Measurements from ENCODE around the gene RASAL3.

The RASAL3 gene

GRCh38 chr19:15447057-15447456, 17.3 kb downstream of the RASAL3 start:
- Mint-ChIP-seq H3K9me3 (no peaks in the 10 kb centered on the region), H3K4me3 (no peak overlapping the region), H3K36me3 (ENCODE audit: low read depth) (peaks cover 9% of the 10 kb centered on the region), H3K27ac (no peak overlapping the region), H3K4me1 (ENCODE audit: low read depth) (peaks cover 21% of the 10 kb centered on the region), H3K27me3 (no peaks in the 10 kb centered on the region)

DNA sequence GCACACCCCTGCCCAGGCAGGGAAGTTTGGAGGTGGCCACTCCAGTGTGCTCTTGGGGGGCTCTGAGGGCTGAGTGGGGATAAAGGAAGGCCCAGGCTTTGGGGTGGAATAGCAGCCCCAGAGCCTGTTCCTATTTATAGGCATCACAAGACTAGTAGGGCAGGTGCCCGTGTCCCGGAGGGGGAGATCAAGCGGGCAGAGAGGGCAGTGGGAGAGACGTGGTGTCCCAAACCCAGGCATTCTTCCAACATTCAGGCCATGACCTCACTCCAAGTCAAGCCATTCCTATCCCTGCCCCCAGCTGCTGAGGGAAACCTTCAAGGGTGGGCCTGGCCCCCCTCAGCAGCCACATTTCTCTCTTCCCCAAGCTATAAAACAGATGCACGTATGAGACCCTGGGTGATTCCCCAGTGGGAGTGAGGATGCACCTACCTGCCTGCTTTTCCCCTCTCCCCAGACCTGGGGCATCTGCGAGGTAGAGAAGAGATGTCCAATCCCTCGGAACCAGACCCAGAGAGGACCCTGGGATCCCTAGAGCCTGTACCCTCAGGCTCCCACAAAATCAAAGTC, 18.5 kb downstream of the RASAL3 start:
- no peaks in the 10 kb centered on the region for H3K9me3 Mint-ChIP-seq
- H3K27me3 Mint-ChIP-seq: no peaks in the 10 kb centered on the region
- no peak overlapping the region for H3K27ac Mint-ChIP-seq
- peaks cover 17% of the 10 kb centered on the region for H3K4me1 Mint-ChIP-seq (ENCODE audit: low read depth)
- H3K36me3 Mint-ChIP-seq (ENCODE audit: low read depth): no peaks in the 10 kb centered on the region
- H3K4me3 Mint-ChIP-seq: no peak overlapping the region

DNA sequence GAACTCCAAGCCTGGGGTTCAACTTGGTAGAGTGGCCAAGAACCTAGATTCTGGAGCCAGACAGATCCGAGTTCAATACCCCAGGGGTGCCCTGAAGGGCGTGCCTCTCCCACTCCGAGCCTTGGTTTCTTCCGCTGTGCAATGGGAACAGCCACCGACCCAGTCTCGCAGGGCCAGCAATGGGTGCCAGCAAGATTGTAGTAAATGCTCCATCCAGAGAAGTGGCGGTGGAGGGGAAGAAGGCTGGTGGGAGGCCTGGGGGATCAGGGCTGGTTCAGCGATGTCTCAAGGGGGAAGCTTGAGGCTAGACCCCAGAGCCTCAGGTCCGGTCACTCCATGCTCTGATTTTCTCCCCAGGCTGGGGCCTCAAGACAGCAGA, 19.1 kb downstream of the RASAL3 start:
- Mint-ChIP-seq H3K27me3 (no peaks in the 10 kb centered on the region), H3K4me3 (no peak overlapping the region), H3K27ac (no peak overlapping the region), H3K4me1 (ENCODE audit: low read depth) (peaks cover 10% of the 10 kb centered on the region), H3K36me3 (ENCODE audit: low read depth) (no peaks in the 10 kb centered on the region), H3K9me3 (no peaks in the 10 kb centered on the region)

GRCh38 chr19:15444505-15445226, 19.7 kb downstream of the RASAL3 start:
- no peaks in the 10 kb centered on the region for H3K9me3 Mint-ChIP-seq
- H3K36me3 Mint-ChIP-seq (ENCODE audit: low read depth): no peaks in the 10 kb centered on the region
- H3K27me3 Mint-ChIP-seq: no peaks in the 10 kb centered on the region
- no peak overlapping the region for H3K4me3 Mint-ChIP-seq
- peaks cover 7% of the 10 kb centered on the region for H3K4me1 Mint-ChIP-seq (ENCODE audit: low read depth)
- no peak overlapping the region for H3K27ac Mint-ChIP-seq

GRCh38 chr19:15443838-15444237, 20.5 kb downstream of the RASAL3 start:
- peaks cover 5% of the 10 kb centered on the region for H3K4me1 Mint-ChIP-seq (ENCODE audit: low read depth)
- no peaks in the 10 kb centered on the region for H3K36me3 Mint-ChIP-seq (ENCODE audit: low read depth)
- no peaks in the 10 kb centered on the region for H3K9me3 Mint-ChIP-seq
- no peak overlapping the region for H3K27ac Mint-ChIP-seq
- H3K4me3 Mint-ChIP-seq: no peak overlapping the region
- no peaks in the 10 kb centered on the region for H3K27me3 Mint-ChIP-seq

DNA sequence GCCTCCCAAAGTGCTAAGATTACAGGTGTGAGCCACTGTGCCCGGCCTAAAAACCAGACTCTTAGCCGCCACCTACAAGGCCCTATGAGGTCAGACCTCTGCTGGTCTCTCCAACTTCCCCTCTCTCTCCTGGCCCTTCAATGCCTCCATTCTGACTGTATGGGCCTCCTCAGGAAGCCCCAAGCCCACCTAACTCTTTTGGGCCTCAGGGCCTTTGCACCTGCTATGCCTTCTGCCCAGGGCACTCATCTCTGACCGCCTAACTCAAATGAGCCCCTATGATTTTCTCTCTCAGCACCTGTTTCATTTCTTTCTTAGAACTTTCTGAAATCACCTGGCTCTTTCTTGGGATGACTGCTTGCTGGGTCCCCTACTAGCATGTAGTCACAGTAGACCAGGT, 21.0 kb downstream of the RASAL3 start:
- Mint-ChIP-seq H3K27ac (no peak overlapping the region), H3K4me1 (ENCODE audit: low read depth) (peaks cover under 1% of the 10 kb centered on the region), H3K9me3 (no peaks in the 10 kb centered on the region), H3K4me3 (no peak overlapping the region), H3K36me3 (ENCODE audit: low read depth) (no peaks in the 10 kb centered on the region), H3K27me3 (no peaks in the 10 kb centered on the region)

- H3K4me3 Mint-ChIP-seq: no peak overlapping the region
- H3K27me3 Mint-ChIP-seq: no peaks in the 10 kb centered on the region
- H3K27ac Mint-ChIP-seq: no peak overlapping the region
- H3K36me3 Mint-ChIP-seq (ENCODE audit: low read depth): no peaks in the 10 kb centered on the region
- H3K4me1 Mint-ChIP-seq (ENCODE audit: low read depth): no peaks in the 10 kb centered on the region
- no peaks in the 10 kb centered on the region for H3K9me3 Mint-ChIP-seq
Measured at GRCh38 chr19:15442142-15442920, 22.0 kb downstream of the RASAL3 start.

DNA sequence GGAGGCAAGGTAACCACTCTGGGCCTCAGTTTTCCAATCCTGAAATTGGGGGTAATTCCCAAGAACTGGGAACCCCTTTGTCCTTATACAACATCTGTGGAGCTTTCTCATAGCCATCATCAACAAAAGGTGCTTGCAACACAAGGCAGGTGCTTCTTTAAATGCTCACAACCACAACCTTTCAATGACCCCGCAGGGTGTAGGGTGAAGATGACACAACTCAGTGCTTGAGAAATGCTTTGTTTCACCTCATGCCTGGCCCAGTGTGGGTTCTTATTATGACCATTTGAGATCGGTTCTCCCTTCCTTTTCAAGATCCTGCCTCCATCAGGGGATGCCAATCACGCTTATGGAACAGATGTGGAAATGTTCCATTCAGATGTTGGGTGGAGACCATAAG, 23.0 kb downstream of the RASAL3 start:
- H3K36me3 Mint-ChIP-seq (ENCODE audit: low read depth): no peaks in the 10 kb centered on the region
- no peaks in the 10 kb centered on the region for H3K9me3 Mint-ChIP-seq
- peaks cover 2% of the 10 kb centered on the region for H3K4me1 Mint-ChIP-seq (ENCODE audit: low read depth)
- no peak overlapping the region for H3K27ac Mint-ChIP-seq
- no peaks in the 10 kb centered on the region for H3K27me3 Mint-ChIP-seq
- no peak overlapping the region for H3K4me3 Mint-ChIP-seq

DNA sequence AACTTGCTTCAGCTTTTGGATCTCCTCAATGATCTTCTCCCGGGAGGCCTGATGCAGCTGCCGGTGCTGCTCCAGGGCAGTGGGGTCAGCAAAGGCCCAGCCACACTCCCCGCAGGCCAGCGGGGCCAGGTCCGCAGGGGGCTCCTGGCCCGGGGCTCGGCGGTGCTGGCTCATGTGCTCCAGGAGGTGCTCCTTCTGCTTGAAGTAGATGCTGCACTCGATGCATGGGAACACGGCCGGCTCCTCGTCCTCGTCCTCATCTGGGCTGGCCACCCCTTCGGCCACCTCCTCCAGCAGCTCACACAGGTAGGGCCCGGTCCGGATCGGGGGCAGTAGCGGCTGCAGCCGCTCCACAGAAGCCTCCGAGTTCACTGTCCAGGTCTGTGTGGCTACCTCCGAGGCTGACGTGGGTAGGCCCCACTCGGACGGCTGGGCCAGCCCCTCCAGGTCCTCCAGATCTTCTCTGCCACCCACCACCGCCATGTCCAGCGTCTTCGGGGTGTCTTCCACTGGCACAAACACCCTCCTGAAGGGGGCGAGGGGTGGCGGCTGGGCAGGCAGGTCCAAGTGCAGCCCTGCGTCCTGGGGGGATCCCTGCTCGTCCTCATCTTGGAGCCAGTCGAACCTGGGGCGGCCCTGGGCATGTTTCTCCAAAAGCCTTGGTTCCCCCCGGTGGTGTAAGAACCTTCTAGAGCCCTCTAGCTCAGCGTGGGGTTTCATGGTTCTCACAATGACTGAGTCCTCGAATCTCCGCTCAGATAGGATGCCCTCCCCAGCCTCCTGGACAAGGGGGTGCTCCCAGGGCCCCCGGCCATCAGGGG, 24.3 kb downstream of the RASAL3 start:
- no peak overlapping the region for H3K4me3 Mint-ChIP-seq
- no peaks in the 10 kb centered on the region for H3K27me3 Mint-ChIP-seq
- H3K36me3 Mint-ChIP-seq (ENCODE audit: low read depth): no peaks in the 10 kb centered on the region
- no peaks in the 10 kb centered on the region for H3K9me3 Mint-ChIP-seq
- no peak overlapping the region for H3K27ac Mint-ChIP-seq
- peaks cover 5% of the 10 kb centered on the region for H3K4me1 Mint-ChIP-seq (ENCODE audit: low read depth)

DNA sequence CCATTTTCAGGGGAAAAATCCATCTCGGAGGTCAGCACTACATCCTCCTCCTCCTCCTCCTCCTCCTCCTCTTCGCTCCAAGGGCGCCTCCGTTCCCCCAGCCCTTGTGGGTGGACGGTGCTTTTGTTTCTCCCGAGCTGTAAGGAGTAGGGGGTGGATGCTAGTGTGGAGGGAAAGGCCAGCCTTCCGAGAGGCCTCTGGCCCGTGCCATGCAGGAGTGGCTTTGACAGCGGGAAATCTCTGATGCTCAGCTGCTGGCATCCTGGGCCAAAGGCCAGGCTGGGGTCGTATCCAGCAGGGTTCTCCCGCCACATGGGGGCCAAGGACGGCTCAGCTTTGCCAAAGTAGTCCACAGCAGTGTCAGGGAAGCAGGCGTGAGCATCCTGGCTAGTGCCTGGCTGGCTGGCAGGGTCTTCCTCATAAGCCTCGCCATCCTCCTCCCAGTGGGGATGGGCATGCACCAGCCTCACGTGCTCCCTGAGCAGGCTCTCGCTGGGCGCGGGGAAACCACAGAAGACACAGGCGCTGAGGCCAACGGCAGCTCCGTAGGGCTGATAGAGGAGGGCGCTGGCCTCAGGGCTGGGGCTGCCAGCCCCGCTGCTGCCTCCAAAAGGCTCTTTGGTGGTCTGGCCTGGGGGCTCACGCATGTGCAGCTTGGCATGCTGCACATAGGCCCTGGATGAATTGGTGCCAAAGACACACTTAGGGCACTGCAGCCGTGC, 25.1 kb downstream of the RASAL3 start:
- Mint-ChIP-seq H3K27ac (no peak overlapping the region), H3K4me3 (no peak overlapping the region), H3K36me3 (ENCODE audit: low read depth) (no peaks in the 10 kb centered on the region), H3K27me3 (no peaks in the 10 kb centered on the region), H3K4me1 (ENCODE audit: low read depth) (peaks cover 5% of the 10 kb centered on the region), H3K9me3 (no peaks in the 10 kb centered on the region)

GRCh38 chr19:15438577-15438976, 25.8 kb downstream of the RASAL3 start:
- no peak overlapping the region for H3K27ac Mint-ChIP-seq
- no peaks in the 10 kb centered on the region for H3K36me3 Mint-ChIP-seq (ENCODE audit: low read depth)
- H3K9me3 Mint-ChIP-seq: no peaks in the 10 kb centered on the region
- no peaks in the 10 kb centered on the region for H3K27me3 Mint-ChIP-seq
- H3K4me3 Mint-ChIP-seq: no peak overlapping the region
- peaks cover 5% of the 10 kb centered on the region for H3K4me1 Mint-ChIP-seq (ENCODE audit: low read depth)

GRCh38 chr19:15438124-15438496, 26.2 kb downstream of the RASAL3 start:
- Mint-ChIP-seq H3K9me3 (no peaks in the 10 kb centered on the region), H3K27me3 (no peaks in the 10 kb centered on the region), H3K4me3 (no peak overlapping the region), H3K27ac (no peak overlapping the region), H3K4me1 (ENCODE audit: low read depth) (peaks cover 9% of the 10 kb centered on the region), H3K36me3 (ENCODE audit: low read depth) (no peaks in the 10 kb centered on the region)

DNA sequence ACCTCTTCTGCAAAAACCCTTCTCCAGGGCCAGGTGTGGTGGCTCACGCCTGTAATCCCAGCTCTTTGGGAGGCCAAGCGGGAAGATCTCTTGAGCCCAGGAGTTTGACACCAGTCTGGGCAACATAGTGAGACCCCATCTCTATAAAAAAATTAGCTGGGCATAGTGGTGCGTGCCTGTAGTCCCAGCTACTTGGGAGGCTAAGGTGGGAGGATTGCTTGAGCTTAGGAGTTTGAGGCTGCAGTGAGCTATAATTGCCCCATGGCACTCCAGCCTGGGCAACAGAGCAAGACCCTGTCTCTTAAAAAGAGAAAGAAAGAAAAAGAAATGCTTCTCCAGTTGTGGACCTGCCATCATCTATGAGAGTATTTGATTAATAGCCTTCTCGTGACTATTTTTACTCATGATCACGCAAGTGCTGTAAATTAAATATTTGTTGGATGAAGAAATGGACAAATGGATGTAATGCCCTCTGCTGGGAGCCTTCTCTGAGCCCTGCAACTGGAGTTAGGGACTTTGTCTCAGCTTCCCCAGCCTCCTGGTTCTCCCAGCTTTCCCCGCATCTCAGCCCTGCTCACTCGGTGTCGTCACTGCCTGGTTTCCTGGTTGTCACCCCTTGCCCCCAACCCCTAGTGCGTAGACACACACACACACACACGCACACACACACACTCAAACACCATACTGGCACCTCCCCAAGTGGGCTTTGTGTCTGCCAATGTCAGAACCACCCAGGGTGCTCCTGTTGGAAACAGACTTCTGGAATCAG, 26.8 kb downstream of the RASAL3 start:
- Mint-ChIP-seq H3K27me3 (no peaks in the 10 kb centered on the region), H3K4me3 (no peak overlapping the region), H3K4me1 (ENCODE audit: low read depth) (peaks cover 12% of the 10 kb centered on the region), H3K27ac (no peak overlapping the region), H3K36me3 (ENCODE audit: low read depth) (no peaks in the 10 kb centered on the region), H3K9me3 (no peaks in the 10 kb centered on the region)

GRCh38 chr19:15436826-15437110, 27.6 kb downstream of the RASAL3 start:
- Mint-ChIP-seq H3K9me3 (no peaks in the 10 kb centered on the region), H3K27me3 (no peaks in the 10 kb centered on the region), H3K27ac (no peak overlapping the region), H3K4me1 (ENCODE audit: low read depth) (peaks cover 15% of the 10 kb centered on the region), H3K4me3 (no peak overlapping the region), H3K36me3 (ENCODE audit: low read depth) (peaks cover 2% of the 10 kb centered on the region)
